HG03064 (cell line): Measurements from ENCODE around the gene RIPPLY1.

ENCODE experiments used
- ATAC-seq: cut with Tn5 transposase; IDR thresholded peaks from one replicate; pipeline ENCODE4 v1.9.1; 2021; ENCODE audit warnings: low read depth; ENCODE audit not compliant: unreplicated experiment

RIPPLY1 gene

DNA sequence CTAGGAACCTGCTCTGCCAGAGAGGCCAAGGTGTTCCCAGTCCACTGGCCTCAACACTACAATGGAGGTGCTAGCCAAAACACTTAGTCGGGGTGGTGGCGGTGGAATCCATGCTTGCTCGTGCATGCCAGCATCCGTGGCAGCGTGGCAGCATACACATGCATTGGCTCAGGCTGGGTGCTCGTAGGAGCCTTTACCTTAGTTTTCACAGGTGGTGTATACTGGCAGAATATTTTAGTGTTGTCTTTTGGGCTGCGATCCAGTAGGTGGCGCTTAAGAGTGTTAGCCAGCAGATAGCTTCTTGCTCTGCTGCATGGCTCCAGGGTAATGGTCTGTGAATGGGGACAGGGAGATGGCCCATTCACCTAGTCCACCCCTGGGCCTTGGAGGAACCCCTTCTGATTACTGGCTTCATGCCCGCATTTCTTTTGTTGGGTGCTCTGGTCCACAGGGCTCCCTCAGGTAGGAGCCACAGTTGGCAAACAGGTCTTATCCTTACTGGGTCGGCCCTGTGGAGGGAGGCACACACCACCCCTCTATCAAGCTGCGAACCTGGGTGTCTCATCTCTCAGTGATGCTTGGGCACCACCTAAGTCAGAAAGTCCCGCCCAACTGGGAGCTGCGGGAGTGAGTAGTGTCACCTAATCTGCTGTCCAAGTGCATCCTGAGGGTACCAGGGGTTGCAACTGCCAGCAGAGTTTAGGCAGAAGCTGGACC, 40.0 kb downstream of the RIPPLY1 start:
- ATAC-seq = no peak
